Uterus (tissue), 4 donors: ENCODE results near the gene SPSB3. TPM values are rescaled to one million over a fixed set of nuclear protein-coding genes. Genes with fewer than 3 reads are reported as not detected.

Experiments
- DNase-seq, 2 donors: peaks; one replicate each; pipeline ENCODE4 v3.0.0-alpha.2; 2019 to 2020
- H3K27ac ChIP-seq, 2 donors: fragments of 200-600 bp; sonication (generic); 1 replicate in 1 of 2; 2 replicates in 1 of 2; pipeline ENCODE4 v1.5.1; 2016 to 2018
- H3K27me3 ChIP-seq, 2 donors: fragments of 200-600 bp; sonication (generic); one replicate each; pipeline ENCODE4 v1.5.1; 2018 to 2019; ENCODE audit warnings: control low read depth in 1 of 2
- H3K36me3 ChIP-seq, 2 donors: fragments of 200-600 bp; sonication (generic); one replicate each; pipeline ENCODE4 v1.5.1; 2019; ENCODE audit warnings: control low read depth in 1 of 2
- H3K4me1 ChIP-seq, 2 donors: fragments of 200-600 bp; sonication (generic); one replicate each; pipeline ENCODE4 v1.5.1; 2018 to 2019; ENCODE audit warnings: control low read depth in 1 of 2
- H3K4me3 ChIP-seq, 2 donors: fragments of 200-600 bp; sonication (generic); 1 replicate in 1 of 2; 2 replicates in 1 of 2; pipeline ENCODE4 v1.5.1; 2018 to 2019; ENCODE audit warnings: mild to moderate bottlenecking in 1 of 2
- H3K9me3 ChIP-seq, 2 donors: fragments of 200-600 bp; sonication (generic); one replicate each; pipeline ENCODE4 v1.5.1; 2019; ENCODE audit warnings: control low read depth in 1 of 2
- POLR2A ChIP-seq, 2 donors: fragments of 450-650 bp; IDR thresholded peaks; one replicate each; pipeline ENCODE4 v1.6.1; 2016; ENCODE audit warnings: antibody characterized with exemption in 2 of 2, mild to moderate bottlenecking in 1 of 2, moderate library complexity in 1 of 2
- intact Hi-C: fragments of 100-400 bp; cut with DNase I; formaldehyde crosslinking; loops from one replicate; pipeline ENCODE4 v1.15.1; 2023; ENCODE audit warnings: low total_unique reads
- total RNA-seq, 4 donors: library from RNA; depleted of rRNA in 3 of 4; stranded (reverse); fragments of >200 nt in 3 of 4; gene quantifications; one replicate each; pipeline versions ENCODE4 v1.1.0 to v1.2.4, GENCODE V29; 2014 to 2023
- TF ChIP-seq, protein P1 (sequence below), 4 experiments: fragments of 200-600 bp in 2 of 4; fragments of 450-650 bp in 2 of 4; sonication (generic) in 2 of 4; IDR thresholded peaks; one replicate each; pipeline ENCODE4 v1.5.1; 2016 to 2019; ENCODE audit warnings: antibody characterized with exemption in 4 of 4, mild to moderate bottlenecking in 2 of 4, moderate library complexity in 1 of 4
- donor health status: DM: yes; HTN: yes; CAD: no.

The SPSB3 gene
- total RNA-seq, 4 donors from 2014 or later: 24.8 to 67.4 (median 55.8) TPM

DNA sequence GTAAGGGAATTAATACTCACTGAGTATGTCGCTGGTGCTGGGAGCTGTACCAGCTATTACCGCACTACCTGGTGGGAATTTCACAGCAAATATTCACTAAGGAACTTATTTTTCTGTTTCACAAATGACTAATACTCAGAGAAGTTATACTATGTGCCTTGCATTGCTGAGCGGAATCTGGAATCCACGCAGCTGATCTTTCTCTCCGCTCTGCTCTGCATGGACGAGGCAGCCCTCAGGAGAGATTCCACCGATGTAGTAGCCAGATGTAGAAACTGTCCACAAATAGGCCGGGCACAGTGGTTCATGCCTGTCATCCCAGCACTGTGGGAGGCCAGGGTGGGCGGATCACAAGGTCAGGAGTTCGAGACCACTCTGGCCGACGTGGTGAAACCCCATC lies 28.2 kb downstream of the SPSB3 start:
- no peaks in the 10 kb centered on the region for H3K36me3 ChIP-seq

DNA sequence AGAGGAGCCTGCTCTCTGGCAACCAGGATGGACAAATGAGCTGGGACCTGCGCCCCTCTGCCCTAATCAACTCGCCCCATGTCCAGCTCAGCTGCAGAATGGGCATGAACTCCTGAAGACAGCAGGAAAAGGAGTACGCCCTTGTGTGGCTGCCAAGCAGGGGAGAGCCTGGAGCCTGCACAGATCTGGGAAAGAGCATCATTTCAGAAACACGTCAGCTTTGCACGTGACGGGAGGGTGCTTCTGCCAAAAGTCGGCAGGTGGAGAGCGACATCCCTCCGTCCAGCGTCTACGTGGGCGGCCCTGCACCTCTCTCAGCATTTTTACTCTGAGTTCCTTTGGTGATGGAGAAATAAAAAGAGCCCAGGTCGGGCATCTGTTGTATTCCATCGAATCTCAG lies 29.5 kb downstream of the SPSB3 start:
- intact Hi-C loops: no loop called here
- Histone ChIP-seq H3K4me3 (no peak overlapping the region), H3K27me3 (no peaks in the 10 kb centered on the region), H3K27ac (no peak overlapping the region), H3K9me3 (no peaks in the 10 kb centered on the region), H3K36me3 (no peaks in the 10 kb centered on the region), H3K4me1 (no peaks in the 10 kb centered on the region)
- TF ChIP-seq POLR2A (IDR thresholded peaks at IDR 0.05): no peak
- TF ChIP-seq, protein P1, sequence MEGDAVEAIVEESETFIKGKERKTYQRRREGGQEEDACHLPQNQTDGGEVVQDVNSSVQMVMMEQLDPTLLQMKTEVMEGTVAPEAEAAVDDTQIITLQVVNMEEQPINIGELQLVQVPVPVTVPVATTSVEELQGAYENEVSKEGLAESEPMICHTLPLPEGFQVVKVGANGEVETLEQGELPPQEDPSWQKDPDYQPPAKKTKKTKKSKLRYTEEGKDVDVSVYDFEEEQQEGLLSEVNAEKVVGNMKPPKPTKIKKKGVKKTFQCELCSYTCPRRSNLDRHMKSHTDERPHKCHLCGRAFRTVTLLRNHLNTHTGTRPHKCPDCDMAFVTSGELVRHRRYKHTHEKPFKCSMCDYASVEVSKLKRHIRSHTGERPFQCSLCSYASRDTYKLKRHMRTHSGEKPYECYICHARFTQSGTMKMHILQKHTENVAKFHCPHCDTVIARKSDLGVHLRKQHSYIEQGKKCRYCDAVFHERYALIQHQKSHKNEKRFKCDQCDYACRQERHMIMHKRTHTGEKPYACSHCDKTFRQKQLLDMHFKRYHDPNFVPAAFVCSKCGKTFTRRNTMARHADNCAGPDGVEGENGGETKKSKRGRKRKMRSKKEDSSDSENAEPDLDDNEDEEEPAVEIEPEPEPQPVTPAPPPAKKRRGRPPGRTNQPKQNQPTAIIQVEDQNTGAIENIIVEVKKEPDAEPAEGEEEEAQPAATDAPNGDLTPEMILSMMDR (IDR thresholded peaks at IDR 0.05): no peak
- DNase-seq: no peak

More for the DNA sequence above, 28.2 kb downstream of the SPSB3 start:
- Histone ChIP-seq H3K27ac (no peak overlapping the region), H3K27me3 (no peaks in the 10 kb centered on the region), H3K4me3 (no peak overlapping the region), H3K9me3 (no peaks in the 10 kb centered on the region), H3K4me1 (no peaks in the 10 kb centered on the region)
- TF ChIP-seq, protein P1 (IDR thresholded peaks at IDR 0.05): no peak
- TF ChIP-seq POLR2A (IDR thresholded peaks at IDR 0.05): no peak
- no peak for DNase-seq
- intact Hi-C loops: no loop called here

DNA sequence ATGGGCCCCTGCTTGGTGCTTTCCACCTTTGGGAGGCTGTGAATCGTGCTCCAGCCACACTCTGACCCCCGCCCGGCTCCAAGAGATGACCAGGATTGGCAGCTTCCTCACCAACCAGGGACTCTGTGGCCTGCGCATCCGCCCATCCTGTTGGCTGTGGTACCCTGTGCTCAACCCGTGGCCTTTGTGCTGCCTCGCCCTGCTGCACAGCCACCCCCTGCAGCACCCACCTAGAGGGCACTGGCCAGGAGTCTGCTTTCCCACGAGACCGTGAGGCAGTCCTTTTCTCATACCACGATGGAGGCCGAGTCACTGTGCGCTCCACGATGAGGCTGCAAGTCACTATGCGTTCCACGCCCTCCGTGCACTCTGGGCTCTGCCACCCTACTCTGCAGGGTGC lies 30.4 kb downstream of the SPSB3 start:
- no peaks in the 10 kb centered on the region for H3K27me3 ChIP-seq
- no peaks in the 10 kb centered on the region for H3K9me3 ChIP-seq
- H3K4me1 ChIP-seq: no peaks in the 10 kb centered on the region
- H3K36me3 ChIP-seq: no peaks in the 10 kb centered on the region
- intact Hi-C loops: no loop called here
- no peak overlapping the region for H3K27ac ChIP-seq
- TF ChIP-seq, protein P1 (IDR thresholded peaks at IDR 0.05): no peak
- TF ChIP-seq POLR2A (IDR thresholded peaks at IDR 0.05): no peak
- no peak overlapping the region for H3K4me3 ChIP-seq
- DNase-seq: no peak

DNA sequence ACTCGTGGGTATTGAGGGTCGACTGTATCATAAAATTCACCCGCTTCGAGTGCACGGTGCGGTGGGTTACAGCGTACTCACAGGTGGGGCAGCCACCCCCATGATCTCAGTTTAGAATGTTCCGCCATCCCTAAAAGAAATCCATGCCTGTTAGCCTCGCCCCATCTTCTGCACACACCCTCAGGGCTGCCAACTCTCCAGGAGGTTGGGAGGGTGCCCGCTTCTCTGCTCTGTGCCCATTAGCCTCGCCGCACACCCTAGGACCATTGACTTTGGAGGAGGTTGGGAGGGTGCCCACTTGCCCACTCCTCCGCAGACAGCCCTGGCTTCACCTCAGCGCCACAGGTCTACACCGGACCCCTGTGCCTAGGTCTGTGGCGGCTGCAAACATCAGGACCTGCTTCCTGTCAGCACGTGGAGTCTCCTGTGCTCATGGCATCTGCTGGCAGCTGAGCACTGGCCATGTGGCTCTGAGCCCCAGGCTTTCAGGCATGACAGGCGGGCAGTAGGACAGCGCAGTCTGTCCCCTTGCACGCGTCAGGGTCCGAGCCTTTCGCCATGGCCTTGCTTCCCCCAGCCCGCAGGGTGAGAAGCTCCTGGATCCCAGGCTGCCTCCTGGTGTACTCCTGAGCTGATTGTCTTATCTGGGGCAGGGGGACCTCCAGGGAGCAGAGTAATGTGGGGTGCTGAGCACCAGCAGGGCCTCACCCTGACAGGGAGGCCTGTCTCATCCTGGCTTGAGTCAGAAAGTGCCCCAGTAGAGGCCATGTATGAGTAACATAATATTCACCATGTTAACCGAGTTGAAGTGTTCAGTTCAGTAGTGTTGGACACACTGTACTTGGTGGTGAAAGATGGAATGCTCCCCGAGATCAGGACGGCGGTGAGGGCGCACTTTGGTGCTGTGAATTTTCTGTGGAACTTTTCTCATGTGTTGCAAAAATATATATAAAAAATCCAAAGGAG lies 32.9 kb downstream of the SPSB3 start:
- Histone ChIP-seq H3K9me3 (no peaks in the 10 kb centered on the region), H3K4me1 (no peaks in the 10 kb centered on the region), H3K4me3 (no peak overlapping the region), H3K27ac (no peak overlapping the region), H3K36me3 (no peaks in the 10 kb centered on the region), H3K27me3 (no peaks in the 10 kb centered on the region)
- TF ChIP-seq, protein P1 (IDR thresholded peaks at IDR 0.05): no peak
- TF ChIP-seq POLR2A (IDR thresholded peaks at IDR 0.05): no peak
- intact Hi-C loops: no loop called here
- DNase-seq: no peak

DNA sequence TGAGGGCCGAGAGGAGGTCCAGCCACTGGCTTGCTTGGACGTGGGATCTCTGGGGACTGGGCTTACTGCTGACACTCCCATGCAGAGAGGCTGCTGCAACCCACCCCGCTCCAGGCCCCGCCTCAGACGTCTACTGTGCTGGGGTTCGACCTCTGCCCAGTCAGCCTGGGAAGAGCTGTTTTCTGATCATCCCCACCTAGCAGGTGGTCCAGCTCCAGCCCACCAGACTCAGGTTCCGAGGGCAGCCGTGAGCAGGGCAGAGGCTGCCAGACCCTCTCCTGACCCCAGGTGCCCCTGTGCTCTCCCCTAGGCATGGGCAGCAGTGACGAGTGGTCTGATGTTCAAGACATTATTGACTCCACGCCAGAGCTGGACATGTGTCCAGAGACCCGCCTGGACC lies 34.4 kb downstream of the SPSB3 start:
- Histone ChIP-seq H3K27ac (no peak overlapping the region), H3K36me3 (no peaks in the 10 kb centered on the region), H3K27me3 (no peaks in the 10 kb centered on the region), H3K4me3 (no peak overlapping the region), H3K4me1 (no peaks in the 10 kb centered on the region), H3K9me3 (no peaks in the 10 kb centered on the region)
- no peak for DNase-seq
- TF ChIP-seq POLR2A (IDR thresholded peaks at IDR 0.05): no peak
- TF ChIP-seq, protein P1 (IDR thresholded peaks at IDR 0.05): no peak
- intact Hi-C loops: no loop called here
